Measurements from ENCODE around the gene RHOF.

DNA sequence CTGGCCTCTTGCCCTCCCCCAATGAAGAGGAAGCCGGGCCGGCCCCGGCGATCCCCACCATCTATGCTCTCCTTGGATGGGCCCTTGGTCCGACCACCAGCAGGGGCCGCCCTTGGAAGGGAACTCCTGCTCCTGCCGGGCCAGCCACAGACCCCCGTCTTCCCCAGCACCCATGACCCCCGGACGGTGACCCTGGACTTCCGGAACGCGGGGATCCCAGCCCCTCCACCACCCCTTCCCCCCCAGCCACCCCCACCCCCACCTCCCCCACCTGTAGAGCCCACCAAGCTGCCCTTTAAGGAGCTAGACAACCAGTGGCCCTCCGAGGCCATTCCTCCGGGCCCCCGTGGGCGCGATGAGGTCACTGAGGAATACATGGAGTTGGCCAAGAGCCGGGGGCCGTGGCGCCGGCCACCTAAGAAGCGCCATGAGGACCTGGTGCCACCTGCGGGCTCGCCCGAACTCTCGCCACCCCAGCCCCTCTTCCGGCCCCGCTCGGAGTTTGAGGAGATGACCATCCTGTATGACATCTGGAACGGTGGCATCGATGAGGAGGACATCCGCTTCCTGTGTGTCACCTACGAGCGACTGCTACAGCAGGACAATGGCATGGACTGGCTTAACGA lies 29.7 kb upstream of the RHOF start:
- TF ChIP-seq CTCF (conservative IDR thresholded peaks at IDR 0.05 in 1 of 2, IDR thresholded peaks at IDR 0.05 in 1 of 2; ENCODE audit: low read depth in 1 of 2, low read length in 2 of 2) (peak in 1 of 2 donors; percentile 9), EZH2 (IDR thresholded peaks at IDR 0.05; ENCODE audit: low read length, missing control alignments) (no peak)

All from fibroblast of lung (primary cell).